Mesenchymal stem cell (in vitro differentiated cells and primary cell): ENCODE measurements around the gene OAS1.

Source experiments
- DNase-seq: peaks from one replicate; pipeline ENCODE4 v3.0.0-alpha.2; 2013
- H2AFZ ChIP-seq: one replicate; pipeline ENCODE4 v1.6.1; 2013; ENCODE audit warnings: low read depth, mild to moderate bottlenecking, control low read depth, inconsistent platforms, low read length, moderate library complexity
- H2AK5ac ChIP-seq: 2 replicates; pipeline ENCODE4 v1.6.1; 2013; ENCODE audit warnings: low read length, moderate library complexity, mild to moderate bottlenecking, inconsistent platforms; ENCODE audit not compliant: severe bottlenecking
- H2BK120ac ChIP-seq: one replicate; pipeline ENCODE4 v1.6.1; 2013; ENCODE audit warnings: low read depth, mild to moderate bottlenecking, inconsistent platforms, low read length, moderate library complexity
- H2BK12ac ChIP-seq, 2 experiments: one replicate each; pipeline ENCODE4 v1.6.1; 2013; ENCODE audit warnings: inconsistent platforms in 2 of 2, low read length in 2 of 2, mild to moderate bottlenecking in 2 of 2, moderate library complexity in 2 of 2, control low read depth in 1 of 2
- H2BK15ac ChIP-seq: one replicate; pipeline ENCODE4 v1.6.1; 2013; ENCODE audit warnings: mild to moderate bottlenecking, low read depth, inconsistent platforms; ENCODE audit not compliant: poor library complexity, severe bottlenecking
- H2BK5ac ChIP-seq: 2 replicates; pipeline ENCODE4 v1.6.1; 2013; ENCODE audit warnings: low read depth, mild to moderate bottlenecking, low read length, control low read depth, inconsistent platforms; ENCODE audit not compliant: poor library complexity, severe bottlenecking
- H3K14ac ChIP-seq, 2 experiments: one replicate each; pipeline ENCODE4 v1.6.1; 2013; ENCODE audit warnings: inconsistent platforms in 2 of 2, low read length in 2 of 2, control low read depth in 1 of 2, mild to moderate bottlenecking in 1 of 2, moderate library complexity in 1 of 2
- H3K18ac ChIP-seq, 2 experiments: one replicate each; pipeline ENCODE4 v1.6.1; 2013; ENCODE audit warnings: inconsistent platforms in 2 of 2, low read length in 2 of 2, control low read depth in 1 of 2, low read depth in 1 of 2, mild to moderate bottlenecking in 1 of 2
- H3K23ac ChIP-seq, 2 experiments: one replicate each; pipeline ENCODE4 v1.6.1; 2013; ENCODE audit warnings: inconsistent platforms in 2 of 2, low read length in 2 of 2, mild to moderate bottlenecking in 2 of 2, moderate library complexity in 2 of 2, control low read depth in 1 of 2
- H3K27ac ChIP-seq: 2 replicates; pipeline ENCODE4 v1.5.1; 2013; ENCODE audit warnings: mild to moderate bottlenecking, moderate library complexity, low read length, control low read depth, inconsistent platforms; ENCODE audit not compliant: poor library complexity, severe bottlenecking
- H3K27me3 ChIP-seq, 2 experiments: 2 replicates each; pipeline versions ENCODE4 v1.6.1 to v1.7.0; 2013; ENCODE audit warnings: low read length in 2 of 2, mild to moderate bottlenecking in 2 of 2, moderate library complexity in 2 of 2, control low read depth in 1 of 2, inconsistent platforms in 1 of 2; ENCODE audit not compliant: control insufficient read depth in 1 of 2, insufficient read depth in 1 of 2
- H3K36me3 ChIP-seq, 2 experiments: 2 replicates each; pipeline versions ENCODE4 v1.6.1 to v1.7.0; 2013; ENCODE audit warnings: low read length in 2 of 2, control low read depth in 1 of 2, inconsistent platforms in 1 of 2, low read depth in 1 of 2, mild to moderate bottlenecking in 1 of 2; ENCODE audit not compliant: insufficient read depth in 2 of 2, control insufficient read depth in 1 of 2
- H3K4ac ChIP-seq, 2 experiments: one replicate each; pipeline ENCODE4 v1.6.1; 2013; ENCODE audit warnings: inconsistent platforms in 2 of 2, low read length in 2 of 2, mild to moderate bottlenecking in 2 of 2, moderate library complexity in 2 of 2, control low read depth in 1 of 2, low read depth in 1 of 2
- H3K4me1 ChIP-seq: 2 replicates; pipeline ENCODE4 v1.6.1; 2013; ENCODE audit warnings: low read depth, low read length, control low read depth; ENCODE audit not compliant: control insufficient read depth, insufficient read depth
- H3K4me2 ChIP-seq: 2 replicates; pipeline ENCODE4 v1.6.1; 2013; ENCODE audit warnings: low read length, mild to moderate bottlenecking, inconsistent platforms; ENCODE audit not compliant: poor library complexity, severe bottlenecking
- H3K4me3 ChIP-seq, 2 experiments: 2 replicates each; pipeline versions ENCODE4 v1.5.1 to v1.7.0; 2013; ENCODE audit warnings: low read length in 2 of 2, mild to moderate bottlenecking in 2 of 2, control low read depth in 1 of 2, low read depth in 1 of 2; ENCODE audit not compliant: insufficient read depth in 1 of 2
- H3K79me1 ChIP-seq: replicated peaks from 2 replicates; pipeline ENCODE4 v1.6.1; 2013; ENCODE audit warnings: mild to moderate bottlenecking, control low read depth, low read length, inconsistent platforms; ENCODE audit not compliant: poor library complexity, severe bottlenecking
- H3K9ac ChIP-seq: 2 replicates; pipeline ENCODE4 v1.7.0; 2013; ENCODE audit warnings: mild to moderate bottlenecking, low read length, moderate library complexity
- H3K9me3 ChIP-seq: 2 replicates; pipeline ENCODE4 v1.7.0; 2013; ENCODE audit warnings: mild to moderate bottlenecking, low read length; ENCODE audit not compliant: control insufficient read depth
- H4K8ac ChIP-seq: one replicate; pipeline ENCODE4 v1.6.1; 2013; ENCODE audit warnings: inconsistent platforms, mild to moderate bottlenecking, low read length, moderate library complexity
- H4K91ac ChIP-seq: one replicate; pipeline ENCODE4 v1.6.1; 2013; ENCODE audit warnings: mild to moderate bottlenecking, low read length, inconsistent platforms
- WGBS: methylation state at CpG from one replicate; pipeline ENCODE4 v1.1.7; 2013; ENCODE audit warnings: mixed read lengths; 5-methylcytosine and 5-hydroxymethylcytosine counted together

Gene OAS1

GRCh38 chr12:112961074-112961473 is 54.3 kb downstream of the OAS1 start:
- WGBS: 82% methylated on average over 7 of the region's 7 CpGs
- Histone ChIP-seq H3K9ac (no peak overlapping the region), H2BK5ac (no peak overlapping the region), H4K91ac (no peak overlapping the region), H3K36me3 (peaks cover 30 to 62% of the 10 kb centered on the region in 2 experiments), H3K23ac (no peak overlapping the region), H3K79me1 (no peaks in the 10 kb centered on the region), H2BK120ac (no peak overlapping the region), H3K4ac (no peak overlapping the region), H3K18ac (no peak overlapping the region), H3K4me2 (no peak overlapping the region), H2AFZ (no peak overlapping the region), H2AK5ac (no peak overlapping the region), H3K27ac (no peak overlapping the region), H3K14ac (no peak overlapping the region), H3K27me3 (no peaks in the 10 kb centered on the region), H3K4me3 (no peak overlapping the region), H3K4me1 (no peaks in the 10 kb centered on the region), H3K9me3 (no peaks in the 10 kb centered on the region), H2BK15ac (no peak overlapping the region), H2BK12ac (no peak overlapping the region), H4K8ac (no peak overlapping the region)
- no peak for DNase-seq

GRCh38 chr12:112961536-112961935 is 54.8 kb downstream of the OAS1 start:
- no peak overlapping the region for H3K14ac ChIP-seq
- H3K9me3 ChIP-seq: no peaks in the 10 kb centered on the region
- no peaks in the 10 kb centered on the region for H3K27me3 ChIP-seq
- no peak for DNase-seq
- H3K79me1 ChIP-seq: no peaks in the 10 kb centered on the region
- no peak overlapping the region for H3K9ac ChIP-seq
- no peak overlapping the region for H2BK12ac ChIP-seq
- H3K4me2 ChIP-seq: no peak overlapping the region
- WGBS: 74% methylated on average over 3 of the region's 4 CpGs
- H3K18ac ChIP-seq: no peak overlapping the region
- H3K23ac ChIP-seq: no peak overlapping the region
- H2BK15ac ChIP-seq: no peak overlapping the region
- peaks cover 32 to 65% of the 10 kb centered on the region in 2 experiments for H3K36me3 ChIP-seq
- no peak overlapping the region for H2AK5ac ChIP-seq
- no peak overlapping the region for H3K4me3 ChIP-seq
- no peak overlapping the region for H4K91ac ChIP-seq
- no peak overlapping the region for H3K27ac ChIP-seq
- no peak overlapping the region for H2BK5ac ChIP-seq
- no peak overlapping the region for H4K8ac ChIP-seq
- H3K4ac ChIP-seq: no peak overlapping the region
- H2AFZ ChIP-seq: no peak overlapping the region
- no peak overlapping the region for H2BK120ac ChIP-seq
- H3K4me1 ChIP-seq: no peaks in the 10 kb centered on the region

- Histone ChIP-seq H2BK5ac (no peak overlapping the region), H4K91ac (no peak overlapping the region), H2AK5ac (no peak overlapping the region), H3K27ac (no peak overlapping the region), H3K23ac (no peak overlapping the region), H3K4me3 (no peak overlapping the region), H3K18ac (no peak overlapping the region), H4K8ac (no peak overlapping the region), H2AFZ (no peak overlapping the region), H3K9ac (no peak overlapping the region), H2BK15ac (no peak overlapping the region), H3K4me1 (no peaks in the 10 kb centered on the region), H3K79me1 (no peaks in the 10 kb centered on the region), H2BK12ac (no peak overlapping the region), H3K4ac (no peak overlapping the region), H3K36me3 (peaks cover 36 to 72% of the 10 kb centered on the region in 2 experiments), H2BK120ac (no peak overlapping the region), H3K4me2 (no peak overlapping the region), H3K9me3 (no peaks in the 10 kb centered on the region), H3K14ac (no peak overlapping the region), H3K27me3 (no peaks in the 10 kb centered on the region)
- no peak for DNase-seq
- 95% methylated on average over 5 of the region's 7 CpGs for WGBS
Measured at GRCh38 chr12:112962561-112962960, 55.8 kb downstream of the OAS1 start.

GRCh38 chr12:112963227-112963861 is 56.6 kb downstream of the OAS1 start:
- H3K36me3 ChIP-seq: peaks cover 36 to 78% of the 10 kb centered on the region in 2 experiments

More at GRCh38 chr12:112963227-112963861, 56.6 kb downstream of the OAS1 start:
- no peak overlapping the region for H3K14ac ChIP-seq
- H3K9me3 ChIP-seq: no peaks in the 10 kb centered on the region
- no peak overlapping the region for H2AFZ ChIP-seq
- no peak overlapping the region for H3K18ac ChIP-seq
- H4K8ac ChIP-seq: no peak overlapping the region
- no peak overlapping the region for H3K4me3 ChIP-seq
- no peak overlapping the region for H4K91ac ChIP-seq
- no peak overlapping the region for H3K4me2 ChIP-seq
- DNase-seq: no peak
- no peak overlapping the region for H3K4ac ChIP-seq
- no peaks in the 10 kb centered on the region for H3K27me3 ChIP-seq
- H2BK120ac ChIP-seq: no peak overlapping the region
- H2AK5ac ChIP-seq: no peak overlapping the region
- H3K27ac ChIP-seq: no peak overlapping the region
- 90% methylated on average over 14 of the region's 14 CpGs for WGBS
- H3K79me1 ChIP-seq: no peaks in the 10 kb centered on the region
- H2BK15ac ChIP-seq: no peak overlapping the region
- no peaks in the 10 kb centered on the region for H3K4me1 ChIP-seq
- H2BK12ac ChIP-seq: no peak overlapping the region
- no peak overlapping the region for H3K9ac ChIP-seq
- no peak overlapping the region for H2BK5ac ChIP-seq
- H3K23ac ChIP-seq: no peak overlapping the region
